ENCODE data around the gene CXorf58.

CXorf58 gene

GRCh38 chrX:23901060-23901459 lies 6.7 kb upstream of the CXorf58 start:
- DNase-seq = no peak

DNA sequence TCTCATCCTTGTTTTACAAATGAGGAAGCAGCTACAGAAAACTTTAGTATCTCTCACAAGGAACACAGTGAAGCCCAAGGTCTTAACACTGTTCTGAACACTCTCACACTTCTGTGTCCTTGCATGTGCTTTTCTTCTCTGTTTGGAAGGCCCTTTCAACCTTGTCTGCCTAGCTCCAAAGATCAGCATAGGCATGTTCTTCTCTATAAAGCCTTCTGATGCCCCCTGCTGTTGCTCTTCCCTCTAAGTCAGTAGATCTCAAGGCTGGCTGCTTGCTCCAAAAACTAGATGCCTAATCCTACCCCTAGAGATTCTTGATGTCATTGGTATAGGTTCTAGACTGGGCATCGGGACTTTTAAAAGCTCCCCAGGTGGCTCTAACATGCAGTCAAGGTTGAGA lies 6.0 kb upstream of the CXorf58 start:
- peak; percentile 58 for DNase-seq

- peak; percentile 58 for DNase-seq
Observed at GRCh38 chrX:23902419-23902818, 5.4 kb upstream of the CXorf58 start.

GRCh38 chrX:23904096-23904495 lies 3.7 kb upstream of the CXorf58 start:
- no peak for DNase-seq

- no peak for DNase-seq
Observed at GRCh38 chrX:23907111-23907497, 702 bp upstream of the CXorf58 start.

DNA sequence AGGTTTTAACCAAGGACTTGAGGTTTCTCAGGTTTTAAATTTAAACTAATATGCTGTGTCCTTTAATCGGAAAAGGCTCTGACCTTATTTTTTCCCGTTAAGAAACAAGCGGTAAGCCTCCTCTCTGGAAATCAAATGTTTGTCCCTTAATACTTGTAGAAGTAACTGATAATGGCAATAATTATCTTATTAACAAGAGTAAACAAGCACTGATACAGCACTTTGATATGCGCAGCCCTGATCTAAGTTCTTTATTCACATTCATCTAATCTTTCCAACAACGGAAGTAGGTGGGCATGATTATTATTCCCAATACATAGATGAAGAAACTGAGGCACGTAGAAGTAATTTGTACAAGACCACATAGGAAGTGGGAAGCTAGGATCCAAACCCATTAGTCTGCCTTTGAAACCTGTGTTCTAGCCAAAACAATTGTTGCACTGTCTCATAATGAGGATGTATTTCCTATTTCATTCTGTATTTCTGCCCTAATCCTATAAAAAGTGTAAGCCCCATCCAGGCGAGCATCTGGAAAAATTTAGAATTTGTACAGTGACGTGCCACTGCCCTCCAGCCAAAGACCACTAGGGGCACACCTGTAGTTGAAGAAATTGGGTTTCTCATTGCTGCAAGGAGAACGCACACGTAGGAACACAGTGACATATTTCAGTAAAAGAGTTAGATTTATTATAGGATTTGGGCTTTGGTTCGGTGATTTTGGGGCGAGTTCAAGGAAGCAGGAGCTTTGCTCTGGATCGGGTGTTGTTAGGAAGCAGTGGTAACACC lies 606 bp downstream of the CXorf58 start:
- DNase-seq = no peak

DNA sequence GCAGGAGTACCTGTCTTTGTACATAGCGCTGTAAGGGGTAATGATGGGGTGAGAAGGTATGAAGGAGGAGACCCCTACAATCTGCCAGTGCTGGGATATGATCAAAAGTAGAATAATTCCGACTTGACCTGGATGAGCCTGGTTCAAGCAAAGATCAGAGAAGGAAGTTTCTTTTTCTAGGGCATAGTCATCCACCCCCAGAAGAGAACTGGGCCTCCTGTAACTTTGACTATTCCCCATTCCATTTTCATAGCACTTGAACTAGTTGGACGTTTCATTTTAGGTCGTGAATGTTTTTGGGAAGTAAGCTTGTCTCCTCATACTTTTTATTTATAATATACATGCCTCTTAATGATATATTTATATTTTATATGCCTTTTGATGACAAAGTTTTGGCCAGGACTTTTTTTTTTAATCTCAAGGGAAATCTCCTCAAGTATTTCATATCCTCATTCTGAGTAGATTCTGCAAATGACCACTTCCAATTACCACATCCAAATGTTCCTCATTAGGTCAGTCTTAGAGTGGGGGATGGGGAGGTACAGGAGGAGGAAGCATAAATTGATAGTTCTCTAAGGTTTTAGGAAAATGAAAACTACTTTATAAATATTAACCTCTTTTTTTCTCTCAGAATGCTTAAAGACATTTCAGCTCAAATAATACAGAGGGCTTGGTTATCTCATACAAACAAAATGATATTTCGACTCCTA lies 3.5 kb downstream of the CXorf58 start:
- no peak for DNase-seq

DNA sequence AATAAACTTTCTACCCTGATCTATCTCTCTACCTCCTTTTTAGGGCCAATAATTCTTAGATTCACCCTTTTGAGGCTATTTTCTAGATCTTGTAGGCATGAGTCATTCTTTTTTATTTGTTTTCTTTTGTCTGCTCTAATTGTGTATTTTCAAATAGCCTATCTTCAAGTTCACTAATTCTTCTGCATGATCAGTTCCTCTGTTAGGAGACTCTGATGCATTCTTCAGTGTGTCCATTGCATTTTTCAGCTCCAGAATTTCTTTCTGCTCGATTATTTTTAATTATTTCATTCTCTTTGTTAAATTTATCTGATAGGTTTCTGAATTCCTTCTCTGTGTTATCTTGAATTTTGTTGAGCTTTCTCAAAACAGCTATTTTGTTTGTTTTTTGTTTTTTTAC lies 11.3 kb downstream of the CXorf58 start:
- no peak for DNase-seq

DNA sequence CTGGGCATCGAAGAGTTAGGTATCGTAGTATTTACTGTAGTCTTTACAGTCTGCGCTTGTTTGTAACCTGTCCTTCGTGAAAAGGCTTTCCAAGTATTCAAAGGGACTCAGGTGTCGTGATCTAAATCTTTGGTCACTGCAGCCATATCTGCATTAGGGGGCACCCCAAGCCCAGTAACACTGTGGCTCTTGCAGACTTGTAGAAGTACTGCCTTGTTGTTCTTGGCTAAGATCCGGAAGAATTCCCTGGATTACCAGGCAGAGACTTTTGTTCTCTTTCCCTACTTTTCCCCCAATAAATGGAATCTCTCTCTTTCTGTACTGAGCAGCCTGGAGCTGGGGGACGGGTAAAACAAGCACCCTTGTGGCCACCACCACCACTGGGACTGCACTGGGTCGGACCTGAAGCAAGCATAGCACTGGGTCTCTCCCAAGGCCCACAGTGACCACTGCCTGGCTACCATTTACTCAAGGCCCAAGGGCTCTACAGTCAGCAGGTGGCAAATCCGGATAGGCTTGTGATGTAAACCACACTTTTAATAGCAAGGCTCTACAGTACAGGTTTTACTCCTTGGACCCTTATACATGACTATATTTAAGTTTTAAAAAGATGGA lies 12.0 kb downstream of the CXorf58 start:
- DNase-seq = no peak

GRCh38 chrX:23926015-23926414 lies 18.2 kb downstream of the CXorf58 start:
- DNase-seq = no peak

DNA sequence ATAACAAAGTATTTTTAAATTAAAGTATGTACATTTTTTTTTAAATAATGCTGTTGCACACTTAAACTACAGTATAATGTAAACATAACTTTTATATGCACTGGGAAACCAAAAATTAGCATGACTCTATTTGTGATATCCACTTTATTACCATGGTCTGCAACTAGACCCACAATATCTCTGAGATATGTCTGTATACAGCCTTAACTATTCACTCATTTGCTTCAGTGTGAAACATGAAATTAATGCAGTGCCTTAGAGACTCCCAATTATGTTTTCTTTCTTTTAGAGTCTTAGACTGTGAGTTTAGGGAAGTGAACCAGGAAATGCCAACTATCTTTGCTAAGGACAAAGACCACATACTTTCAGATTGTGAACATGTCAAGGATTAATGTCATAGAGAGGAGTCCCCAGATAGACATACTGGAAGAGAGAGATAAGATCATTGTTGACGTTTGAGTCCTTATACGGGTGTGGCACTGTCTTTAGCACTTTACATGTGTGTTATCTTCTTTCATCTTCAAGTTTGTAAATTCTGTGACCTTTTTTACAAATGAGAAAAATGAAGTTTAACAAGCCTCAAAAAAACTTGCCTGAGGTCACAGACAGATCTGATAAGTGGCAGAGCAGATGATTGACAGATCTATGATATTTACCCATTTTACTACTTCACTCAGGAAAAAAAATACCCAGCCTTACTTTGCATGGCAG lies 23.2 kb downstream of the CXorf58 start:
- peak; percentile 52 for DNase-seq

- no peak for DNase-seq
Observed at GRCh38 chrX:23932046-23932445, 24.2 kb downstream of the CXorf58 start.

GRCh38 chrX:23935106-23935505 lies 27.3 kb downstream of the CXorf58 start:
- DNase-seq = no peak

DNA sequence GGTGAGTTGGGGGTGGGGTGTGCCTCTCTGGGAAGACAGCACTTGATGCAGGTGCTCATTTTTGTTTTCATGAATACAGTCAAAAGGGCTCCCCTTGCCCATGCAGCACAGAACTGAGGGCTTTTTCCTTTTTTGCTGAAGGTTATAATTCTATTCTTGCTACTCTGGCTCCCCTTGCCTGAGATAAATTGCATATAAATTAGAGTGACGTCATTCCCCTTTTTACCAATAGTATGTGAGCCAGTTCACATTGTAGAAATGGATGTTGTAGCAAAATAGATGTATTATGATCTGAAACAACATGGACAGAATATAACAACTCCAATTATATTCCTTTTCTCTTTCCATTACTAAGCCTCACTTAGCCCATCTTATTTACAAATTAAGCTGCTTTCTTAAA lies 28.4 kb downstream of the CXorf58 start:
- no peak for DNase-seq

DNA sequence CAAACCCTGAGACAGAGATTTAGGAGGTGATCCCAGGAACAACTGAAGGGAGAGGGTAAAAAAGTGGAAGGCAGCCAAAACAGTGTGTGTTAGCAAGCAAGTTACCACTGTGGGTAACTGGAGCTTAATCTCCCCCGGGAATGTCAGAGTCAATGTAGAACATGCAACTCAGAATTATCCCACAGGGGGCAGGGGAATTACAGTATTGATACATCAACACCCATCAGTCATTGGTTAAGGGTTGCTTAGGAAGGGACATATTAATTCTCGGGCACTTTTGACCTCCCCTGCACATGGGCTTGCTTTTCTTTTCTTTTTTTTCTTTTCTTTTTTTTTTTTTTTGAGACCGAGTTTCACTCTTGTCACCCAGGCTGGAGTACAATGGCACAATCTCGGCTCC lies 29.3 kb downstream of the CXorf58 start:
- no peak for DNase-seq

- DNase-seq = no peak
Observed at GRCh38 chrX:23938690-23939089, 30.9 kb downstream of the CXorf58 start.

- no peak for DNase-seq
Observed at GRCh38 chrX:23939203-23939602, 31.4 kb downstream of the CXorf58 start.

- no peak for DNase-seq
Observed at GRCh38 chrX:23944234-23944633, 36.4 kb downstream of the CXorf58 start.

DNA sequence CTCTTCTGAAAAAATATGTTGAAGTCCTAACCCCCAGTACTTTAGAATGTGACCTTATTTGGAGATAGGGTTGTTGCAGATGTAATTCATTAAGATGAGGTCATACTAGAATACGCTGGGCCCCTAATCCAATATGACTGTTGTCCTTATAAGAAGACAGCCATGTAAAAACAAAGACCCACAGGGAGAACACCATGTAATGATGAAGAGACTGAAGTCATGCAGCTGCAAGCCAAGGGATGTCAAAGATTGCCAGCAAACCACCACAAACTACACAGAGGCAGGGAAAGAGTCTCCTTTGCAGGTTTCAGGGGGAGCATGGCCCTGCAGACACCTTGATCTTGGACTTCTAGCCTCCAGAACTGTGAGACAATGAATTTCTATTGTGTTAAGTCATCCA lies 37.4 kb downstream of the CXorf58 start:
- DNase-seq = no peak

GRCh38 chrX:23952391-23952790 lies 44.6 kb downstream of the CXorf58 start:
- DNase-seq = no peak

- DNase-seq = peak; percentile 71
Observed at GRCh38 chrX:23952984-23953907, 45.4 kb downstream of the CXorf58 start.

DNA sequence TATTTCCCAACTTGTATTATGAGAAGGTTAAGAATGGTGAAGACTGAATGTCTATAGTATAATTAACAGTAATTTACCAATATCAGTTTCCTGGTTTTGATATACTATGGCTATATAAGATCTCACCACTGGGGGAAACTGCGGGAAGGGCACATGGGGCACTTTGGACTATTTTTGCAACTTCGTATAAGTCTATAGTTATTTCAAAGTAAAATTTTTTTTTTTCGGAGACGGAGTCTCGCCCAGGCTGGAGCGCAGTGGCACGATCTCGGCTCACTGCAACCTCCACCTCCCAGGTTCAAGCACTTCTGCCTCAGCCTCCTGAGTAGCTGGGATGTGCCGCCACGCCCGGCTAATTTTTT lies 46.1 kb downstream of the CXorf58 start:
- DNase-seq = peak; percentile 33

All from CD4-positive, alpha-beta T cell treated with Interleukin-21 for 1 hour (primary cell).